ENCODE data around the gene CUL4B.

DNA sequence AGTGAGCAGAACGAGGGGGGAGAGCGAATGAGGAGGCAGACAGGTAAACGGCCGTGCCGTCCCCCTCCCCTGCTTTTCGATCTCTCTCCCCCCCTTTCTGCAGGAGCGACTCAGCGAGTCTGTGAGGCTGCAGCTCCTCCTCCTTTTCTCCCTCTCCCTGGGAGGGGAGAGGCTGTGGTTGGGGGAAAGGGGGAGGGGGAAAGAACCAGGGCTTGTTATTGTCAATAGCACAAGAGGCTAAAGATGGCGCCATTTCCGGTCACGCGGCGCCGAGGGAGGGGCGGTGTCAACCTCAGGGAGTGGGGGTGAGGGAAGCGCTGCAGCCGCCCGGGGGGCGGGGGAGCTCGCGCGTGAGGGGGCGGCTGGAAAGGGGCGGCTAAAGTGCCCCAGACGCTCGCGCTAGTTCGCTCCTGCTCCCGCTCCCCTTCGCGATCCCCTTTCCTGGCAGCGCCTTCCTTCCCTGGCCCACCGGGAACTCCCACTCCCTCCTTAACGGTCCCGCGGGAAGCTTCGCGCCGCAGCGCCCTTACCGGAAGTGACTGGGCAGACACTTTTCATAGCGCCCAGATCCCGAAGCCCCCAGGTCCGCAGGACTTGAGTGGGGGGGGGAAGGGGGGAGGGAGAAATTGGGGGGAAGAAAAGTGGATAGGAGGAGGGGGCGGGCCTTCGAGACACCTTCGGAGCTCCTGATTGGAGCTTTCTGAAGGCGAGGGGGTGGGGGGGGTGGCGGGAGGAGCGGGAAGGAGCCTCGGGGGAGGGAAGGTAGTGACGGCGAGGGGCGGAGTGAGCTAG is at the start of gene CUL4B:
- TF ChIP-seq, protein P1, sequence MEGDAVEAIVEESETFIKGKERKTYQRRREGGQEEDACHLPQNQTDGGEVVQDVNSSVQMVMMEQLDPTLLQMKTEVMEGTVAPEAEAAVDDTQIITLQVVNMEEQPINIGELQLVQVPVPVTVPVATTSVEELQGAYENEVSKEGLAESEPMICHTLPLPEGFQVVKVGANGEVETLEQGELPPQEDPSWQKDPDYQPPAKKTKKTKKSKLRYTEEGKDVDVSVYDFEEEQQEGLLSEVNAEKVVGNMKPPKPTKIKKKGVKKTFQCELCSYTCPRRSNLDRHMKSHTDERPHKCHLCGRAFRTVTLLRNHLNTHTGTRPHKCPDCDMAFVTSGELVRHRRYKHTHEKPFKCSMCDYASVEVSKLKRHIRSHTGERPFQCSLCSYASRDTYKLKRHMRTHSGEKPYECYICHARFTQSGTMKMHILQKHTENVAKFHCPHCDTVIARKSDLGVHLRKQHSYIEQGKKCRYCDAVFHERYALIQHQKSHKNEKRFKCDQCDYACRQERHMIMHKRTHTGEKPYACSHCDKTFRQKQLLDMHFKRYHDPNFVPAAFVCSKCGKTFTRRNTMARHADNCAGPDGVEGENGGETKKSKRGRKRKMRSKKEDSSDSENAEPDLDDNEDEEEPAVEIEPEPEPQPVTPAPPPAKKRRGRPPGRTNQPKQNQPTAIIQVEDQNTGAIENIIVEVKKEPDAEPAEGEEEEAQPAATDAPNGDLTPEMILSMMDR (IDR thresholded peaks at IDR 0.05), result no peak
- TF ChIP-seq POLR2A (IDR thresholded peaks at IDR 0.05), result peak; percentile 12
